OCI-LY7 (cell line): ENCODE measurements around the gene RASSF9.

Experiments
- EZH2phosphoT487 ChIP-seq: fragments of 200-600 bp; sonication (generic); IDR thresholded peaks from 2 replicates; pipeline ENCODE4 v1.6.1; 2018; ENCODE audit warnings: low read depth, borderline replicate concordance, mild to moderate bottlenecking, mixed run types, antibody characterized with exemption, low read length, moderate library complexity, mixed read lengths
- TF ChIP-seq, protein P1 (sequence below): fragments of 200-600 bp; sonication (generic); conservative IDR thresholded peaks from 2 replicates; pipeline ENCODE4 v1.5.1; 2014; ENCODE audit warnings: mild to moderate bottlenecking, antibody characterized with exemption, low read length, moderate library complexity, mixed read lengths

DNA sequence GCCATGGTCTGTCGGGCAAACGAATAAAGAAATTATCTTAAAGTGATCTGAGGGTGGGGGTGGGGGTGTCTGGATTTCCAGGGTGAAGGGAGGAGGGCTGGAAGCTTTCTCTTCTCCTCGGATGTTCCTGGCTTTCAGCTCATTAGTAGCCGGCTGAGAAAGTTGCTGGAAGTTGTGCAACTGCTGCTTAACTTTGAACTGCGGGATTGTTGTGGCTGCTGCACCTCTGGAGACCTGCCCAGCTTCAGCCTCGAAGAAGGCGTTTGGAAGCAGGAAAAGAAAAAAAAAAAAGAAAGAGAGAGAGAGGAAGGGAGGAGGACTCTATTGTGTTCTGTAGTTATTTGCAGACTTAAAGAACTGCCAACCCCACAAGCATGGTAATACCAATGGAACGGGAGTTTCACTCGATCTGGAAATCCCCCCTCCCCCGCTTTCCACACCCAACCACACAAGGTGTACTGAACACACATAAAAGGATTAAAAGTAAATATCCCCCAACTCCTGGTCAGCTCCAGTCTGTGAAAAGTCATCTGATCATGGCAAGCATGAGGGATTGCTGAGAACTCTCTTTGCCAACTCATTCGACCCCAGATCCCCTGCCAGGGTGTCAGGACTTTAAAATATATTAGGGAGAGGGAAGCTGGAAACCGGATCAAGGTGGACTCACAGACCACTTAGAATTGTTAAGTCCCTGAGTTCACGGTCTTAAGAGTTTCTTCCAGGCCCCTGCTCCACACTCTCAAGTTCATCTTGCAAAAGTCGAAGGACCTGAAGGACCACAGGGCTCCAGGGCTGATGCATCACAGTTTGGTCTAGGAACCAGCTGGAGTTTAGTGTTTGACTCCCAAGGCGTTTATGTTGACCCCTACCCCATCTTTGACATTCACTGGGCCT is at the start of gene RASSF9:
- TF ChIP-seq, protein P1, sequence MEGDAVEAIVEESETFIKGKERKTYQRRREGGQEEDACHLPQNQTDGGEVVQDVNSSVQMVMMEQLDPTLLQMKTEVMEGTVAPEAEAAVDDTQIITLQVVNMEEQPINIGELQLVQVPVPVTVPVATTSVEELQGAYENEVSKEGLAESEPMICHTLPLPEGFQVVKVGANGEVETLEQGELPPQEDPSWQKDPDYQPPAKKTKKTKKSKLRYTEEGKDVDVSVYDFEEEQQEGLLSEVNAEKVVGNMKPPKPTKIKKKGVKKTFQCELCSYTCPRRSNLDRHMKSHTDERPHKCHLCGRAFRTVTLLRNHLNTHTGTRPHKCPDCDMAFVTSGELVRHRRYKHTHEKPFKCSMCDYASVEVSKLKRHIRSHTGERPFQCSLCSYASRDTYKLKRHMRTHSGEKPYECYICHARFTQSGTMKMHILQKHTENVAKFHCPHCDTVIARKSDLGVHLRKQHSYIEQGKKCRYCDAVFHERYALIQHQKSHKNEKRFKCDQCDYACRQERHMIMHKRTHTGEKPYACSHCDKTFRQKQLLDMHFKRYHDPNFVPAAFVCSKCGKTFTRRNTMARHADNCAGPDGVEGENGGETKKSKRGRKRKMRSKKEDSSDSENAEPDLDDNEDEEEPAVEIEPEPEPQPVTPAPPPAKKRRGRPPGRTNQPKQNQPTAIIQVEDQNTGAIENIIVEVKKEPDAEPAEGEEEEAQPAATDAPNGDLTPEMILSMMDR, result no peak
- no peak for TF ChIP-seq EZH2phosphoT487
